H9 (cell line): ENCODE data around the gene FUZ. TPM values are rescaled to one million over a fixed set of nuclear protein-coding genes. Genes with fewer than 3 reads are reported as not detected.

Experiments used
- DNase-seq: peaks from one replicate; pipeline ENCODE4 v3.0.0-alpha.2; 2017
- H2AFZ ChIP-seq: one replicate; pipeline ENCODE4 v1.6.1; 2013; ENCODE audit warnings: mild to moderate bottlenecking, low read length, control low read depth, moderate library complexity
- H2AK5ac ChIP-seq: 2 replicates; pipeline ENCODE4 v1.6.1; 2013; ENCODE audit warnings: low read length, control low read depth, mixed read lengths; ENCODE audit not compliant: insufficient read length
- H2BK120ac ChIP-seq: one replicate; pipeline ENCODE4 v1.6.1; 2013; ENCODE audit warnings: low read depth, mild to moderate bottlenecking, low read length, control low read depth, inconsistent platforms; ENCODE audit not compliant: poor library complexity, severe bottlenecking
- H2BK12ac ChIP-seq: 2 replicates; pipeline ENCODE4 v1.6.1; 2013; ENCODE audit warnings: low read length, control low read depth, mixed read lengths, low read depth; ENCODE audit not compliant: insufficient read length
- H2BK15ac ChIP-seq: 2 replicates; pipeline ENCODE4 v1.6.1; 2013; ENCODE audit warnings: low read depth, low read length, control low read depth
- H2BK20ac ChIP-seq: one replicate; pipeline ENCODE4 v1.6.1; 2013; ENCODE audit warnings: low read depth, mild to moderate bottlenecking, low read length, control low read depth, inconsistent platforms; ENCODE audit not compliant: poor library complexity, severe bottlenecking
- H2BK5ac ChIP-seq: 2 replicates; pipeline ENCODE4 v1.6.1; 2013; ENCODE audit warnings: low read length, control low read depth, mixed read lengths; ENCODE audit not compliant: insufficient read length
- H3K14ac ChIP-seq: 2 replicates; pipeline ENCODE4 v1.6.1; 2013; ENCODE audit warnings: low read length, control low read depth; ENCODE audit not compliant: insufficient read depth
- H3K18ac ChIP-seq: 2 replicates; pipeline ENCODE4 v1.6.1; 2013; ENCODE audit warnings: low read depth, mild to moderate bottlenecking, mixed read lengths, low read length, control low read depth; ENCODE audit not compliant: insufficient read length
- H3K23ac ChIP-seq: 2 replicates; pipeline ENCODE4 v1.6.1; 2013; ENCODE audit warnings: low read length, control low read depth, mixed read lengths, low read depth; ENCODE audit not compliant: insufficient read length
- H3K23me2 ChIP-seq: 2 replicates; pipeline ENCODE4 v1.6.1; 2013; ENCODE audit warnings: low read depth, mild to moderate bottlenecking, mixed read lengths, low read length, control low read depth; ENCODE audit not compliant: insufficient read length, poor library complexity, severe bottlenecking
- H3K27ac ChIP-seq: 2 replicates; pipeline ENCODE4 v1.5.1; 2013; ENCODE audit warnings: low read length, control low read depth, mixed read lengths, low read depth; ENCODE audit not compliant: insufficient read length
- H3K27me3 ChIP-seq: 2 replicates; pipeline ENCODE4 v1.6.1; 2013; ENCODE audit warnings: low read length, control low read depth, inconsistent platforms; ENCODE audit not compliant: insufficient read depth
- H3K4ac ChIP-seq: 2 replicates; pipeline ENCODE4 v1.6.1; 2013; ENCODE audit warnings: low read depth, mild to moderate bottlenecking, control low read depth, inconsistent platforms, low read length, moderate library complexity
- H3K4me1 ChIP-seq: 2 replicates; pipeline ENCODE4 v1.6.1; 2013; ENCODE audit warnings: low read length, control low read depth, inconsistent platforms; ENCODE audit not compliant: insufficient read depth
- H3K4me2 ChIP-seq: 2 replicates; pipeline ENCODE4 v1.6.1; 2013; ENCODE audit warnings: low read length, control low read depth, mixed read lengths; ENCODE audit not compliant: insufficient read length, insufficient read depth
- H3K56ac ChIP-seq: 2 replicates; pipeline ENCODE4 v1.6.1; 2013; ENCODE audit warnings: low read depth, mild to moderate bottlenecking, mixed read lengths, low read length, control low read depth; ENCODE audit not compliant: insufficient read length
- H3K79me1 ChIP-seq: 2 replicates; pipeline ENCODE4 v1.6.1; 2013; ENCODE audit warnings: low read depth, mild to moderate bottlenecking, moderate library complexity, low read length, control low read depth, inconsistent platforms; ENCODE audit not compliant: insufficient read depth, poor library complexity, severe bottlenecking
- H3K79me2 ChIP-seq: 2 replicates; pipeline ENCODE4 v1.6.1; 2013; ENCODE audit warnings: low read length, control low read depth, inconsistent platforms; ENCODE audit not compliant: insufficient read depth
- H3K9ac ChIP-seq: 2 replicates; pipeline ENCODE4 v1.6.1; 2013; ENCODE audit warnings: low read length, control low read depth, mixed read lengths; ENCODE audit not compliant: insufficient read length; ENCODE audit errors: extremely low read depth
- H3K9me3 ChIP-seq: one replicate; pipeline ENCODE4 v1.6.1; 2013; ENCODE audit warnings: low read depth, low read length, inconsistent platforms; ENCODE audit not compliant: control insufficient read depth
- H3T11ph ChIP-seq: one replicate; pipeline ENCODE4 v1.6.1; 2013; ENCODE audit warnings: mild to moderate bottlenecking, low read length, control low read depth, inconsistent platforms
- H4K20me1 ChIP-seq: one replicate; pipeline ENCODE4 v1.6.1; 2013; ENCODE audit not compliant: control insufficient read depth, insufficient read length, insufficient read depth
- H4K5ac ChIP-seq: 2 replicates; pipeline ENCODE4 v1.6.1; 2013; ENCODE audit warnings: low read depth, mild to moderate bottlenecking, mixed read lengths, low read length, control low read depth; ENCODE audit not compliant: insufficient read length
- H4K8ac ChIP-seq: replicated peaks from 2 replicates; pipeline ENCODE4 v1.6.1; 2013; ENCODE audit warnings: low read length, control low read depth, mixed read lengths, low read depth; ENCODE audit not compliant: insufficient read length
- H4K91ac ChIP-seq: 2 replicates; pipeline ENCODE4 v1.6.1; 2013; ENCODE audit warnings: low read depth, mild to moderate bottlenecking, moderate library complexity, mixed read lengths, low read length, control low read depth; ENCODE audit not compliant: insufficient read length
- H3K27ac Mint-ChIP-seq, 3 experiments: 2 replicates in 2 of 3; 3 replicates in 1 of 3; pipeline ENCODE4 v1.8.0; 2020 to 2021; ENCODE audit warnings: mixed read lengths in 3 of 3, mild to moderate bottlenecking in 1 of 3, moderate library complexity in 1 of 3
- H3K27me3 Mint-ChIP-seq: 2 replicates; pipeline ENCODE4 v1.8.0; 2021; ENCODE audit warnings: low read depth, mild to moderate bottlenecking, moderate library complexity, mixed read lengths
- H3K36me3 Mint-ChIP-seq, 3 experiments: 2 replicates in 2 of 3; 3 replicates in 1 of 3; pipeline ENCODE4 v1.8.0; 2020 to 2021; ENCODE audit warnings: low read depth in 3 of 3, mixed read lengths in 3 of 3; ENCODE audit not compliant: insufficient read depth in 1 of 3
- H3K4me1 Mint-ChIP-seq, 2 experiments: 2 replicates each; pipeline ENCODE4 v1.8.0; 2020; ENCODE audit warnings: mixed read lengths in 2 of 2
- H3K4me3 Mint-ChIP-seq, 2 experiments: 2 replicates in 1 of 2; 3 replicates in 1 of 2; pipeline ENCODE4 v1.8.0; 2020 to 2021; ENCODE audit warnings: mild to moderate bottlenecking in 2 of 2, mixed read lengths in 2 of 2, moderate library complexity in 1 of 2
- H3K9me3 Mint-ChIP-seq, 2 experiments: 2 replicates in 1 of 2; 3 replicates in 1 of 2; pipeline ENCODE4 v1.8.0; 2020; ENCODE audit warnings: mild to moderate bottlenecking in 2 of 2, mixed read lengths in 2 of 2, moderate library complexity in 1 of 2
- WGBS: extraction: QIAGEN DNeasy Blood & Tissue Kit; methylation state at CpG from one replicate; pipeline ENCODE4 v1.1.7; 2013; ENCODE audit warnings: missing lambda C conversion rate, low lambda C conversion rate, mixed read lengths; ENCODE audit not compliant: insufficient read length; ENCODE audit errors: extremely low coverage; 5-methylcytosine and 5-hydroxymethylcytosine counted together
- total RNA-seq: library from RNA; stranded (reverse); gene quantifications from 2 replicates; pipeline ENCODE4 v1.2.1, GENCODE V29; 2021
- TF ChIP-seq, protein P1 (sequence below): fragments of 200-600 bp; sonication (generic); conservative IDR thresholded peaks from 3 replicates; pipeline ENCODE4 v1.8.0; 2021; ENCODE audit warnings: antibody characterized with exemption, mild to moderate bottlenecking

FUZ gene
- total RNA-seq, 1 experiment from 2014 or later: 25.1 TPM

DNA sequence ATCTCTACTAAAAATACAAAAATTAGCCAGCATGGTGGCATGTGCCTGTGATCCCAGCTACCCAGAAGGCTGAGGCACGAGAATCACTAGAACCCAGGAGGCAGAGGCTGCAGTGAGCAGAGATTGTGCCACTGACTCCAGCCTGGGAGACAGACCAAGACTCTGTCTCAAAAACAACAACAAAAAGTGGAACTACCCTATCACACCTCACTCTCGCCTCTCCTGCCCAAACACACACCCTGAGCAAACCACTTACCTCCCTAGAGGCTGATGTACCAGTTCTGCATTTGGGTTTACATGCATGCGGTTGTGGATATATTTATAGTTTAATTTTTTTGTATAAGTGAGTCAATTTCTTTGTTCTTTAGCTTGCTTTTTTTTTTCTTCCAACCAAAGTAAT is 30.2 kb upstream of the FUZ start:
- no peak overlapping the region for H2BK5ac ChIP-seq
- H4K20me1 ChIP-seq: no peaks in the 10 kb centered on the region
- H3K4ac ChIP-seq: no peak overlapping the region
- H3K14ac ChIP-seq: no peak overlapping the region
- H3K23me2 ChIP-seq: no peaks in the 10 kb centered on the region
- H4K5ac ChIP-seq: no peak overlapping the region
- H4K8ac ChIP-seq: no peak overlapping the region
- no peak overlapping the region for H2BK12ac ChIP-seq
- no peak overlapping the region for H3K4me3 Mint-ChIP-seq
- H3K36me3 Mint-ChIP-seq: peaks cover 2 to 26% (median 25%) of the 10 kb centered on the region in 3 experiments; a peak in 6 of 7 replicates
- H3K23ac ChIP-seq: no peak overlapping the region
- H3K27ac Mint-ChIP-seq: no peak overlapping the region
- H3K18ac ChIP-seq: no peak overlapping the region
- no peak overlapping the region for H3T11ph ChIP-seq
- no peak overlapping the region for H2BK20ac ChIP-seq
- TF ChIP-seq, protein P1, sequence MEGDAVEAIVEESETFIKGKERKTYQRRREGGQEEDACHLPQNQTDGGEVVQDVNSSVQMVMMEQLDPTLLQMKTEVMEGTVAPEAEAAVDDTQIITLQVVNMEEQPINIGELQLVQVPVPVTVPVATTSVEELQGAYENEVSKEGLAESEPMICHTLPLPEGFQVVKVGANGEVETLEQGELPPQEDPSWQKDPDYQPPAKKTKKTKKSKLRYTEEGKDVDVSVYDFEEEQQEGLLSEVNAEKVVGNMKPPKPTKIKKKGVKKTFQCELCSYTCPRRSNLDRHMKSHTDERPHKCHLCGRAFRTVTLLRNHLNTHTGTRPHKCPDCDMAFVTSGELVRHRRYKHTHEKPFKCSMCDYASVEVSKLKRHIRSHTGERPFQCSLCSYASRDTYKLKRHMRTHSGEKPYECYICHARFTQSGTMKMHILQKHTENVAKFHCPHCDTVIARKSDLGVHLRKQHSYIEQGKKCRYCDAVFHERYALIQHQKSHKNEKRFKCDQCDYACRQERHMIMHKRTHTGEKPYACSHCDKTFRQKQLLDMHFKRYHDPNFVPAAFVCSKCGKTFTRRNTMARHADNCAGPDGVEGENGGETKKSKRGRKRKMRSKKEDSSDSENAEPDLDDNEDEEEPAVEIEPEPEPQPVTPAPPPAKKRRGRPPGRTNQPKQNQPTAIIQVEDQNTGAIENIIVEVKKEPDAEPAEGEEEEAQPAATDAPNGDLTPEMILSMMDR: no peak
- no peak overlapping the region for H2AFZ ChIP-seq
- H3K79me1 ChIP-seq: no peaks in the 10 kb centered on the region
- H3K9ac ChIP-seq: no peak overlapping the region
- no peaks in the 10 kb centered on the region for H3K9me3 Mint-ChIP-seq
- WGBS: no CpG with 5 or more reads among the region's 3 CpGs
- H4K91ac ChIP-seq: no peak overlapping the region
- no peak overlapping the region for H2BK15ac ChIP-seq
- DNase-seq: no peak
- H3K4me1 ChIP-seq: no peaks in the 10 kb centered on the region
- no peak overlapping the region for H2AK5ac ChIP-seq
- H3K27me3 ChIP-seq: no peaks in the 10 kb centered on the region
- H3K9me3 ChIP-seq: no peaks in the 10 kb centered on the region
- H3K27me3 Mint-ChIP-seq: peaks cover 1% of the 10 kb centered on the region
- H3K56ac ChIP-seq: no peak overlapping the region
- H3K79me2 ChIP-seq: no peaks in the 10 kb centered on the region
- H3K4me2 ChIP-seq: no peak overlapping the region
- no peak overlapping the region for H2BK120ac ChIP-seq
- peaks cover 0 to 5% of the 10 kb centered on the region in 2 experiments; a peak in 2 of 4 replicates for H3K4me1 Mint-ChIP-seq
- no peak overlapping the region for H3K27ac ChIP-seq
